HG03025 (cell line): ENCODE data around the gene RAPGEF2.

Source experiments
- ATAC-seq: cut with Tn5 transposase; IDR thresholded peaks from one replicate; pipeline ENCODE4 v1.9.1; 2021; ENCODE audit warnings: mild to moderate bottlenecking, moderate library complexity; ENCODE audit not compliant: unreplicated experiment, low FRiP score

The RAPGEF2 gene

DNA sequence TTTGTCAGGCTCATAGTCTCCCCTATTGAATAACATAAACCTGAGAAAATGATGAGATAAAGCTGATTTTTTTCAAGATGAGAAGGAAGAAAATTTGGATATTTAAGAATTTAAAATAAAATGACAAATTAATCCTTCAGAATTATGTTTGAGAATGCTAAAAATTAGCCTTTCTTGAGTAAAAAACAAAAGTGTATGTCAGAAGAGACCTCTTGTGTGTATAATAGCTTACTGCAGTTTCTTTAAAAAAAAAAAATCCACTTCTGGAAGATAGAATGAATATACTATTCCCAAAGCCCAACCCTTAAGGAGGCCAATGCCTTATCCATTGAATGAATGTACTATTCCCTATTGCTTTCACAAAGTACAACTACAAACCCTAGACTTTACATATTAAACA lies 281.8 kb downstream of the RAPGEF2 start:
- no peak for ATAC-seq

GRCh38 chr4:159386620-159387019 lies 283.7 kb downstream of the RAPGEF2 start:
- no peak for ATAC-seq

DNA sequence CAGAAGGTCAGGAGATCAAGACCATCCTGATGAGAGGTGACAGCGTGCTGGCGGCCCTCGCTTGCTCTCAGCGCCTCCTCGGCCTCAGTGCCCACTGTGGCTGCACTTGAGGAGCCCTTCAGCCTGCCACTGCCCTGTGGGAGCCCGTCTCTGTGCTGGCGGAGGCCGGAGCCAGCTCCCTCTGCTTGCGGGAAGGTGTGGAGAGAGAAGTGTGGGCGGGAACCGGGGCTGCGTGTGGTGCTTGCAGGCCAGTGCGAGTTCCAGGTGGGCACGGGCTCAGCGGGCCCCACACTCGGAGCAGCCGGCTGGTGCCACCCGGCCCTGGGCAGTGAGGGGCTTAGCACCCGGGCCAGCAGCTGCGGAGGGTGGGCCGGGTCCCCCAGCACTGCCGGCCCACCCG lies 286.9 kb downstream of the RAPGEF2 start:
- ATAC-seq, result no peak

- no peak for ATAC-seq
Measured at GRCh38 chr4:159390648-159391047, 287.8 kb downstream of the RAPGEF2 start.

GRCh38 chr4:159395693-159396092 lies 292.8 kb downstream of the RAPGEF2 start:
- no peak for ATAC-seq

GRCh38 chr4:159396151-159396550 lies 293.3 kb downstream of the RAPGEF2 start:
- ATAC-seq, result no peak

DNA sequence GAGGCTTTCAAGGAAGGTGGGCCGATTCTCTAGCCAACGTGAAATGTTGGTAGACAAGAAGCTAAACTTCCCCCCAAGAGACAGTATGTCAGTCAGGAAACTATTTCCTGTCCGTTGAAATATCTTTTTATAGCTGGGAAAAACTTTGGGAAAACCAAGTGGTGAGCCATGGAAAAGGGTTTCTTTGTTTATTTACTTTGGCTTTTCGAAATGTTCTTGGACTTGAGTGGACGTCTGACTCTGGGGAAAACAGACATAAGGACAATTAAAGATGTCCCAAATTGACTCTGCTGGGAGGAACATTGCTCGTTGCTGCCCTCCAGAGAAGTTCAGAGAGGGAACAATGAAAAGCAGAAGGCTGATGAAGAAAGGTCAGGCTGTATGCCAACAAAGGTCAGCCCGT lies 295.4 kb downstream of the RAPGEF2 start:
- ATAC-seq, result no peak

GRCh38 chr4:159400558-159401225 lies 297.8 kb downstream of the RAPGEF2 start:
- ATAC-seq, result no peak

DNA sequence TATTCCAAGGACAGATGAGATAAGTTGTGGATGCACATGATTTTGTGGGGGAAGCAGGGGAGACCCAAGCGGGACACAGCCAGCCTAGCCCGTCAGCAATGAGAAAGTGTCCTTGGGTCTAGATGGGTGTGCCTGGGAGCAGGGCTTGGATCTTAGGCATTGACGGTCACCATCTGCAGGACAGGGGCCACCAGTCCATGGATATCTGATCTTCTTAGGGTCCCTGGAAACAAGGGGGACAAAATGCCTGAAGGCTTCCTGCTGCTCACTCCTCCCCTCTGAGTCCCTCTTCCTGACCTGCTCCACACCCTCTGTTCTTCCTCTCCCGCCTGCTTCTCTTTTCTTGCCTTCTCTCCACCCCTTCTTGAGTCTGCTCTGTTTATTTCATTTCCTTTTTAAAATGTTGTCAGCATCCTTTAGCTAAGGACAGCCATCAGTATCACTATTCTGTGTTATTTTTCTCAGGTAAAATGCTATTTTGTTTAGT lies 298.4 kb downstream of the RAPGEF2 start:
- ATAC-seq, result no peak

DNA sequence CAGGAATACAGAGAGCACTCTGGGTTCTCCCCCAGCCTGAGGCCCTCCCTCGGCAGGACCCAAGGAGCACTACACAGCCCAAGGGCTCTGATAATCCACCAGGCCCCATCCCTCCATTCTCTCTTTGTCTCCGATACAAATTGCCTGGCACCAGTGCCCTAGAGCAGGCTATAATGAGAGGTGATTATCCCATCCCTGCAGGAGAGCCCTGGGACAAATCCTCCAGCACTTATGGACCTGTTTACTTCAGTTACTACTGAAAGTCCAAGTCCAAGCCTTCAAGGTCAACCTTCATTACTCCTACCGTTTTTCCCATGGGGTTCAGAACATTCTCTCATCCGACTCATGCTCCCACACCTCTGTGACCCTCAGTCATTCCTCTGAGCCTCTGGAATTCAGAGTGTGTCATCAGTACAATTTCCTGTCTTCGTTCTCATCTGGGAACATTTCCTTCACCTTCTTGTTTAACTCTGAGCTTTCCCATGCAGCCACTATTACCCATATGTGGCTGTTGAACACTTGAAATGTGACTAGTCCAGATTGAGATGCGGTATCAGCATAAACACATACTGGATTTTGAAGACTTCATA lies 299.0 kb downstream of the RAPGEF2 start:
- ATAC-seq, result no peak
